Purkinje cell (primary cell): ENCODE results near the gene CCL4L2. TPM values are rescaled to one million over a fixed set of nuclear protein-coding genes. Genes with fewer than 3 reads are reported as not detected.

Experiments used
- polyA plus RNA-seq: library from polyadenylated mRNA; unstranded; fragments of >200 nt; fragmentation: Nextera tagmentation; gene quantifications from 2 replicates; pipeline ENCODE4 v1.2.1, GENCODE V29; 2014

Gene CCL4L2
- 1.2 TPM in 1 of 2 replicates, not detected in the other for polyA plus RNA-seq

GRCh38 chr17:36210439-36211211 lies at the start of gene CCL4L2:
TSS of gene CCL4L2 (plus strand) at chr17:36211063.

GRCh38 chr17:36176536-36176935 lies 34.3 kb upstream of the CCL4L2 start, which contains the start of gene TBC1D3B:
TSS of gene TBC1D3B (minus strand) at chr17:36176636. CDS start at chr17:36175050, 1,586 bp downstream.

Other genes with a start within 250 kb of the CCL4L2 start
- gene CCL16, start 229.6 kb upstream of the CCL4L2 start, polyA plus RNA-seq, result not detected in 2 replicates
- not detected in 2 replicates for gene CCL14, start 224.3 kb upstream of the CCL4L2 start, polyA plus RNA-seq
- not detected in 2 replicates for gene CCL15, start 209.5 kb upstream of the CCL4L2 start, polyA plus RNA-seq
- gene CCL23, start 193.1 kb upstream of the CCL4L2 start, polyA plus RNA-seq, result not detected in 2 replicates
- gene CCL18, start 146.8 kb upstream of the CCL4L2 start, polyA plus RNA-seq, result not detected in 2 replicates
- not detected in 2 replicates for gene CCL3, start 120.9 kb upstream of the CCL4L2 start, polyA plus RNA-seq
- gene CCL4, start 107.2 kb upstream of the CCL4L2 start, polyA plus RNA-seq, result not detected in 2 replicates
- gene TBC1D3B, start 34.4 kb upstream of the CCL4L2 start, polyA plus RNA-seq, result not detected in 2 replicates
- gene CCL3L1, start 14.3 kb upstream of the CCL4L2 start, polyA plus RNA-seq, result not detected in 2 replicates
- 0.13 TPM in 1 of 2 replicates, not detected in the other for gene TBC1D3I, start 53.5 kb downstream of the CCL4L2 start, polyA plus RNA-seq
- 0.18 TPM in 1 of 2 replicates, not detected in the other for gene TBC1D3G, start 112.8 kb downstream of the CCL4L2 start, polyA plus RNA-seq
- 0.18 TPM in 1 of 2 replicates, not detected in the other for gene TBC1D3H, start 177.4 kb downstream of the CCL4L2 start, polyA plus RNA-seq